Ovary (tissue), 9 donors: Measurements from ENCODE around the gene UNC13B. TPM values are rescaled to one million over a fixed set of nuclear protein-coding genes. Genes with fewer than 3 reads are reported as not detected.

Experiments used
- DNase-seq, 5 donors: peaks; one replicate each; pipeline ENCODE4 v3.0.0-alpha.2; 2019 to 2020
- H3K27ac ChIP-seq, 2 donors: fragments of 200-600 bp; one replicate each; pipeline versions ENCODE4 v1.5.1 to v1.8.0; 2019 to 2022
- H3K27me3 ChIP-seq: fragments of 200-600 bp; one replicate; pipeline ENCODE4 v1.8.0; 2022
- H3K36me3 ChIP-seq: fragments of 200-600 bp; sonication (generic); one replicate; pipeline ENCODE4 v1.5.1; 2019
- H3K4me1 ChIP-seq: one replicate; pipeline ENCODE4 v1.8.1; 2013; ENCODE audit warnings: mild to moderate bottlenecking, moderate library complexity; ENCODE audit not compliant: insufficient read depth
- H3K4me3 ChIP-seq: fragments of 200-600 bp; sonication (generic); one replicate; pipeline ENCODE4 v1.5.1; 2017
- H3K9me3 ChIP-seq, 2 donors: fragments of 200-600 bp in 1 of 2; sonication (generic) in 1 of 2; one replicate each; pipeline versions ENCODE4 v1.5.1 to v1.8.1; 2013 to 2019; ENCODE audit warnings: mild to moderate bottlenecking in 1 of 2, moderate library complexity in 1 of 2
- EP300 ChIP-seq: sonication (generic); formaldehyde crosslinking; IDR thresholded peaks from one replicate; pipeline ENCODE4 v1.6.1; 2017; ENCODE audit warnings: antibody characterized with exemption
- POLR2A ChIP-seq: fragments of 450-650 bp; IDR thresholded peaks from one replicate; pipeline ENCODE4 v1.6.1; 2017; ENCODE audit warnings: antibody characterized with exemption, mild to moderate bottlenecking, moderate library complexity
- WGBS, 3 donors: extraction: QIAGEN DNeasy Blood & Tissue Kit in 1 of 3; methylation state at CpG; one replicate each; pipeline versions ENCODE4 v1.1.5 to v1.1.7; 2013 to 2017; 5-methylcytosine and 5-hydroxymethylcytosine counted together
- intact Hi-C, 4 donors: fragments of 100-400 bp; cut with DNase I; formaldehyde crosslinking; loops; one replicate each; pipeline versions ENCODE4 v1.11.0 to v1.15.1; 2022 to 2023
- polyA plus RNA-seq, 2 donors: library from polyadenylated mRNA; stranded (reverse); fragments of 200-250 nt in 1 of 2; fragments of 350-450 nt in 1 of 2; fragmentation: Illumina TruSeq in 1 of 2; extraction: RNeasy Lipid Tissue Mini Kit (QIAGEN cat#74804) in 1 of 2; gene quantifications; one replicate each; pipeline ENCODE4 v1.2.3, GENCODE V29; 2013 to 2014
- total RNA-seq, 7 donors: library from RNA; depleted of rRNA in 2 of 7; stranded (reverse); fragments of >200 nt in 2 of 7; fragmentation: NEBNext Ultra II Directional in 3 of 7; extraction: Animal tissue kit (Norgen Biotek cat#: 25700) in 3 of 7; gene quantifications; one replicate each; pipeline versions ENCODE4 v1.1.0 to v1.2.4, GENCODE V29; 2016 to 2023
- TF ChIP-seq, protein P1 (sequence below), 3 donors: fragments of 450-650 bp in 2 of 3; fragments of 200-600 bp in 1 of 3; IDR thresholded peaks; one replicate each; pipeline versions ENCODE4 v1.5.1 to v1.8.0; 2016 to 2022; ENCODE audit warnings: antibody characterized with exemption in 3 of 3, mild to moderate bottlenecking in 1 of 3
- donor health status: DM: no; HTN: no; CAD: no; lungs with moderate emphysema.
- donor health status: DM: no; HTN: no; CAD: no.
- donor health status: Bipolar disorder and iron deficiency.
- donor health status: DM: yes; HTN: yes; CAD: no.
- donor health status: DM: no; HTN: no; CAD: no.
- donor health status: DM: yes; HTN: yes; CAD: no.

UNC13B gene
- total and polyA plus RNA-seq, 9 donors = 5.7 to 30.2 (median 16.6) TPM

DNA sequence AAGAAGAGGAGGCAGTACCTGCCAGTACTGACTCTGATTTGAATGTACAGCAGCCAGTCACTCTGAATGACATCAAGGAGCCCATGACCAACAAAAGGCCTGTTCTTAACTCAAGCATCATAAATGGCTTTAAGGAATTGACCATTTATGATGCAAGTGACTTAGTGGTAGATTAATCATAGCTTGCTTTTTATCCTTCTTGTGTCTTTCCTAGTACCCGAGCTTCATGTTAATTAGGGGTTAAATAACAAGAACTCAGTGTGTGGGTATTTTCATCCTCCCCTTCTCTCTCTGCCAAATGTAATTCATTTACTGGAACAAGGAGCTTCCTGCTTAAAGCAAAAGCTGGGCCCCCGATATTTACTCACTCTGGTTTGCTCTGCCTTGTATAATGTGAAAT, 146.5 kb downstream of the UNC13B start:
- H3K4me3 ChIP-seq = no peak overlapping the region
- no peaks in the 10 kb centered on the region for H3K27me3 ChIP-seq
- TF ChIP-seq EP300 = no peak
- TF ChIP-seq POLR2A = no peak
- TF ChIP-seq, protein P1, sequence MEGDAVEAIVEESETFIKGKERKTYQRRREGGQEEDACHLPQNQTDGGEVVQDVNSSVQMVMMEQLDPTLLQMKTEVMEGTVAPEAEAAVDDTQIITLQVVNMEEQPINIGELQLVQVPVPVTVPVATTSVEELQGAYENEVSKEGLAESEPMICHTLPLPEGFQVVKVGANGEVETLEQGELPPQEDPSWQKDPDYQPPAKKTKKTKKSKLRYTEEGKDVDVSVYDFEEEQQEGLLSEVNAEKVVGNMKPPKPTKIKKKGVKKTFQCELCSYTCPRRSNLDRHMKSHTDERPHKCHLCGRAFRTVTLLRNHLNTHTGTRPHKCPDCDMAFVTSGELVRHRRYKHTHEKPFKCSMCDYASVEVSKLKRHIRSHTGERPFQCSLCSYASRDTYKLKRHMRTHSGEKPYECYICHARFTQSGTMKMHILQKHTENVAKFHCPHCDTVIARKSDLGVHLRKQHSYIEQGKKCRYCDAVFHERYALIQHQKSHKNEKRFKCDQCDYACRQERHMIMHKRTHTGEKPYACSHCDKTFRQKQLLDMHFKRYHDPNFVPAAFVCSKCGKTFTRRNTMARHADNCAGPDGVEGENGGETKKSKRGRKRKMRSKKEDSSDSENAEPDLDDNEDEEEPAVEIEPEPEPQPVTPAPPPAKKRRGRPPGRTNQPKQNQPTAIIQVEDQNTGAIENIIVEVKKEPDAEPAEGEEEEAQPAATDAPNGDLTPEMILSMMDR (IDR thresholded peaks at IDR 0.05) = no peak
- no peaks in the 10 kb centered on the region for H3K36me3 ChIP-seq
- no peaks in the 10 kb centered on the region for H3K4me1 ChIP-seq
- WGBS, 3 donors = 30 to 35% (median 33%) methylated on average over 2 of the region's 2 CpGs
- no peak for DNase-seq
- intact Hi-C loops = no loop called here
- no peak overlapping the region for H3K27ac ChIP-seq
- H3K9me3 ChIP-seq = no peaks in the 10 kb centered on the region

DNA sequence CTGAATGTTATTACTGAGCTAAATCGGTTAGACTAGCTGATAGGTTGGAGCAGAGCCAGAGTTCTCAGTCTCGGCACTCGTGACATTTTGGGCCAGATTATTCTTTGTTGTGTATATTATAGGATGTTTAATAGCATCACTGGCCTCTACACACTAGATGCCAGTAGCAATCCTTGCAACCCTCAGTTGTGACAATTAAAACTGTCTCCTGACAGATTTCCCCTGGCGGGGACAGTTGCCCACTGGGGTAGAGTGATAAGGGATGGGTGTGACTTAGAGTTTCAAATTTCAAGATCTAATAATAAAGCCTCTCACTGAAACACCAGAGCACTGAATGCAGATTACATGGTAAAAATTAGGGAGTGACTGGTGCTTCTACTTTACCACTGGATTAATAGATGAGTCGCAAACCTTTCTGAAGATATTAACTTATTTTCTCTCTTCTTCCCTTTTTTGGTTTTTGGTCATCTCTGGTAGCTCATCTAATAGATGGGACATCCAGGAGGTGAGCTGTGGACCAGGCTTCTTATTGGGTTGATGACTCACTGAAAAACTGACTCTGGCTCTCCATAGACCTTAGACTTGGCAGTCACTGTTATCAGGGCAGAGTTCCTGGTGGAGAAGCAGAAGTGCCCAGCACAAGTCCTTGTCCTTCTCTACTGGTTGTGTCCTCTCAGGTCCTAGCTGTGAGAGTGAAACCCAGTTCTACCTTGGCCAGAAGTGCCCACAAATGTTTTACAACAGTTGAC, 150.3 kb downstream of the UNC13B start:
- 59 to 72% (median 60%) methylated on average over 5 of the region's 5 CpGs for WGBS, 3 donors
- no peaks in the 10 kb centered on the region for H3K4me1 ChIP-seq
- TF ChIP-seq POLR2A = no peak
- TF ChIP-seq, protein P1 (IDR thresholded peaks at IDR 0.05) = no peak
- TF ChIP-seq EP300 = no peak
- H3K4me3 ChIP-seq = no peak overlapping the region
- intact Hi-C loops = no loop called here
- H3K9me3 ChIP-seq = no peaks in the 10 kb centered on the region
- DNase-seq = no peak
- no peaks in the 10 kb centered on the region for H3K36me3 ChIP-seq
- no peak overlapping the region for H3K27ac ChIP-seq
- H3K27me3 ChIP-seq = no peaks in the 10 kb centered on the region

DNA sequence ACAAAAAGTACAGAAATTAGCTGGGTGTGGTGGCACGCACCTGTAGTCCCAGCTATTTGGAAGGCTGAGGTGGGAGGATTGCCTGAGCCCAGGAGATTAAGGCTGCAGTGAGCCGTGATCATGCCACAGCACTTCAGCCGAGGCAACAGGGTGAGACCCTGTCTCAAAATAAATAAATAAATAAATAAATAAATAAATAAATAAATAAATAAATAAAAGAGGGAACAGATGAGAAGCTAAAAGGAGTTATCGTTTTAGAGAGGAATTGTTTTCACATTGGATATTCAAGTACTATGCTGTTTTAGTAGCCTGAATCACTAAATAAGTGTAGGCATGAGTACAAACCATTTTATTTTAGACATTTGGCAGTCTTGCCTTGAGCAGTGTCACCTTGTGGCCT, 151.7 kb downstream of the UNC13B start:
- no peak overlapping the region for H3K4me3 ChIP-seq
- no peaks in the 10 kb centered on the region for H3K27me3 ChIP-seq
- DNase-seq = no peak
- H3K9me3 ChIP-seq = no peaks in the 10 kb centered on the region
- H3K36me3 ChIP-seq = no peaks in the 10 kb centered on the region
- 87 to 92% (median 92%) methylated on average over 4 of the region's 4 CpGs for WGBS, 3 donors
- no peak for TF ChIP-seq POLR2A
- TF ChIP-seq EP300 = no peak
- TF ChIP-seq, protein P1 (IDR thresholded peaks at IDR 0.05) = no peak
- intact Hi-C loops = no loop called here
- no peaks in the 10 kb centered on the region for H3K4me1 ChIP-seq
- no peak overlapping the region for H3K27ac ChIP-seq

DNA sequence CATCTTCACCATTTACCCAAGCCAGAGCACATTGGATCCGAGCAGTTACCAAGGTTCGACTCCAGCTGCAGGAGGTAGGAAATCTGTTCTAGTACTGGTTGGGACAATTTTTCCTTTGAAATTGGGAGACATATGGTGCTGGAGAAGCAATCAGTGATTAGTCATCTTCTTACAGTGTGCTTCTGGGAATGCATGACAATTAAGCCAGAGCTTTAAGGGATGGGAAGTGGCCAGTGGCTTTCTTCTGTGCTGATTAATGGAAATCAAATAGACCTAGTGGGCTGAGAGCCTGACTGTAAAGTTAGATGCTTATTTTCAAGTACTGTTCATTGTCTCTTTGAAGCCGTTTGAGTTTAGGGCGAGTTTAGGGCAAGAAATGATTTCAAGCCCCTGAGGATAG, 152.1 kb downstream of the UNC13B start:
- Histone ChIP-seq H3K4me1 (no peaks in the 10 kb centered on the region), H3K4me3 (no peak overlapping the region), H3K27ac (no peak overlapping the region), H3K27me3 (no peaks in the 10 kb centered on the region), H3K36me3 (no peaks in the 10 kb centered on the region), H3K9me3 (no peaks in the 10 kb centered on the region)
- DNase-seq = no peak
- TF ChIP-seq, protein P1 (IDR thresholded peaks at IDR 0.05) = no peak
- TF ChIP-seq POLR2A (no peak), EP300 (no peak)
- intact Hi-C loops = no loop called here
- 88 to 96% (median 95%) methylated on average over 4 of the region's 4 CpGs for WGBS, 3 donors
